Transverse colon (tissue), 4 donors: Measurements from ENCODE around the gene HMG20A. TPM values are rescaled to one million over a fixed set of nuclear protein-coding genes. Genes with fewer than 3 reads are reported as not detected.

Experiments used
- DNase-seq: peaks from one replicate; pipeline ENCODE4 v3.0.0-alpha.2; 2019
- H3K27ac ChIP-seq, 4 donors: fragments of 200-600 bp; sonication (generic); 2 replicates each; pipeline ENCODE4 v1.5.1; 2016 to 2018; ENCODE audit warnings: inconsistent platforms in 4 of 4
- H3K27me3 ChIP-seq: fragments of 200-600 bp; sonication (generic); 2 replicates; pipeline ENCODE4 v1.5.1; 2017; ENCODE audit warnings: inconsistent platforms
- H3K36me3 ChIP-seq, 4 donors: fragments of 200-600 bp; sonication (generic); 2 replicates each; pipeline ENCODE4 v1.5.1; 2017 to 2019; ENCODE audit warnings: inconsistent platforms in 4 of 4
- H3K4me1 ChIP-seq, 4 donors: fragments of 200-600 bp; sonication (generic); 2 replicates each; pipeline ENCODE4 v1.5.1; 2017 to 2020; ENCODE audit warnings: inconsistent platforms in 4 of 4
- H3K4me3 ChIP-seq, 4 donors: fragments of 200-600 bp; sonication (generic); 1 replicate in 1 of 4; 2 replicates in 3 of 4; pipeline versions ENCODE4 v1.5.1 to v1.6.1; 2017 to 2019; ENCODE audit warnings: inconsistent platforms in 4 of 4
- H3K9me3 ChIP-seq, 2 donors: fragments of 200-600 bp; sonication (generic); 2 replicates each; pipeline ENCODE4 v1.5.1; 2017 to 2019; ENCODE audit warnings: inconsistent platforms in 2 of 2
- CTCF ChIP-seq, 5 experiments: fragments of 200-600 bp in 3 of 5; fragments of 450-650 bp in 2 of 5; sonication (generic) in 3 of 5; IDR thresholded peaks; 1 replicate in 2 of 5; 2 replicates in 3 of 5; pipeline ENCODE4 v1.5.1; 2016 to 2017; ENCODE audit warnings: antibody characterized with exemption in 5 of 5, inconsistent platforms in 3 of 5, mild to moderate bottlenecking in 2 of 5, moderate library complexity in 1 of 5
- EP300 ChIP-seq: sonication (generic); formaldehyde crosslinking; IDR thresholded peaks from one replicate; pipeline ENCODE4 v1.6.1; 2017; ENCODE audit warnings: antibody characterized with exemption, low read depth
- POLR2A ChIP-seq: fragments of 450-650 bp; IDR thresholded peaks from one replicate; pipeline ENCODE4 v1.6.1; 2016; ENCODE audit warnings: antibody characterized with exemption, mild to moderate bottlenecking, moderate library complexity
- POLR2AphosphoS5 ChIP-seq, 3 donors: sonication (generic); formaldehyde crosslinking; IDR thresholded peaks; one replicate each; pipeline ENCODE4 v1.6.1; 2016; ENCODE audit warnings: antibody characterized with exemption in 3 of 3
- whole genome bisulfite sequencing, 2 donors: methylation state at CpG; one replicate each; pipeline ENCODE4 v1.1.5; 2018; ENCODE audit warnings: low coverage in 1 of 2; 5-methylcytosine and 5-hydroxymethylcytosine counted together
- in situ Hi-C, 4 donors: fragments of 200-750 bp; cut with MboI; loops; one replicate each; pipeline versions ENCODE4 v1.15.0 to v1.15.1; 2017; ENCODE audit warnings: low sequenced_read_pairs in 3 of 4, low pct_ligation_motif_present in 1 of 4, low pct_unique_long_range_greater_than_20kb in 1 of 4
- intact Hi-C: fragments of 100-400 bp; cut with DNase I; formaldehyde crosslinking; loops from one replicate; pipeline ENCODE4 v1.15.1; 2023; ENCODE audit warnings: low total_unique reads
- total RNA-seq, 4 donors: library from RNA; depleted of rRNA; stranded (reverse); fragments of >200 nt; gene quantifications; one replicate each; pipeline ENCODE4 v1.1.0, GENCODE V29; 2016

Gene HMG20A
- total RNA-seq, 4 donors from 2014 or later, result 27.5 to 51.1 (median 37.0) TPM

- 63% methylated on average over 2 to 7 of the region's 7 CpGs for WGBS, 2 donors
- intact Hi-C loops, result no loop called here
- Histone ChIP-seq H3K9me3 (no peaks in the 10 kb centered on the region), H3K27ac (no peak overlapping the region), H3K4me3 (no peak overlapping the region), H3K4me1 (peaks cover 0 to under 1% (median 0%) of the 10 kb centered on the region in 4 donors), H3K27me3 (no peaks in the 10 kb centered on the region), H3K36me3 (no peaks in the 10 kb centered on the region)
- DNase-seq, result no peak
- TF ChIP-seq POLR2A, result no peak
- no peak for TF ChIP-seq POLR2AphosphoS5 (IDR thresholded peaks at IDR 0.05)
- TF ChIP-seq CTCF (IDR thresholded peaks at IDR 0.05), result no peak
- TF ChIP-seq EP300, result no peak
- in situ Hi-C loops, result no loop called here
These were observed 112.2 kb downstream of the HMG20A start for GRCh38 chr15:77532846-77533245.

DNA sequence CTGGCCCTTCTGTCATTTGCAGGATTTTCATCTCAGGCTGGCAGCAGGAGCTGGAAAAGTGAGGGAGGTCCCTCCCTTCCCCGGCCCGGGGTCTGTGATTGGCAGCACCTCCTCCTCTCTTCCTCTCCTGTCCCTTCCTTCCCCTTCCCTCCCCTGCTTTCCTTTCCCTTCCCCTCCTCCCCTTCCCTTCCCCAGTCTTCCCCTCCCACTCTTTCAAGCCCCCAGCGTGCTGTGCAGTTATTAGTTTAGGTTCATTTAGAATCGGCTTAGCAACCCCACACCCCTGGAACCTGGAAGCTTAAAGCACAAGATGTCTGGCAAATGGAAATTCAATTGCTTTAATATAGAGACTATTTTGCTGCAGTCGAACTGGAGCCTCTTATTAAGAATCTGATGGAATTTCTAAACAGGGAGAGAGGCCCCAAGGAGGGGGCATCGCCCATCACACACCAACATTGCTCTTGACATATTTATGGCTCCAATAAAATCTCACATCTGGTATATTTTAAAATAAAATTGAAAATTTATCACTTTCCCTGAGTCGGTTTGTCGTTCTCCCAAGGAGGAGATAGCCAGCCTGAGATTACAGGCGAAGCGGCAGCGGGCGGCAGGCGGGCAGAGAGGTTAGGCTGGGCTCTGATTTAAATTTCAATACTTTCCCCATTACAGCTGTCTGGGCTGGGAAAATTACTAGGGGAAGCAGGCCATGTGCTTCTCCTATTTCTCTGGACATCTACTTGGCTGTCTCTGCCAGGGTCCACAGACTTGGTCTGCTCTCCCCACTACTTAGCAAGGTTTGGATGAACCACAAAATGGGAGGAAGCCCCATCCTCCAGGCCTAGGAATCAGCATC, 113.1 kb downstream of the HMG20A start:
- TF ChIP-seq CTCF (IDR thresholded peaks at IDR 0.05), result no peak
- TF ChIP-seq POLR2A, result no peak
- no peak for TF ChIP-seq EP300
- no peak for TF ChIP-seq POLR2AphosphoS5 (IDR thresholded peaks at IDR 0.05)
- 56 to 63% methylated on average over 12 to 13 of the region's 13 CpGs for WGBS, 2 donors
- DNase-seq, result no peak

More for the DNA sequence above, 113.1 kb downstream of the HMG20A start:
- H3K36me3 ChIP-seq, result no peaks in the 10 kb centered on the region
- H3K27ac ChIP-seq, result no peak overlapping the region
- peaks cover 0 to under 1% (median under 1%) of the 10 kb centered on the region in 4 donors for H3K4me1 ChIP-seq
- H3K4me3 ChIP-seq, result no peak overlapping the region
- H3K9me3 ChIP-seq, result no peaks in the 10 kb centered on the region
- intact Hi-C loops (no loop called here), in situ Hi-C loops (no loop called here)
- H3K27me3 ChIP-seq, result no peaks in the 10 kb centered on the region

Other genes starting within 250 kb of the HMG20A start
- gene PEAK1, start 784 bp upstream of the HMG20A start, total RNA-seq, result 10 to 100 TPM; 51.1 to 82.2 (median 58.1) TPM
- under 1 TPM in 2 of 4 donors, not detected in 2; 0.27 to 0.95 TPM for gene LINGO1, start 212.0 kb downstream of the HMG20A start, total RNA-seq